Fibroblast of pulmonary artery (primary cell): ENCODE data around the gene MAP4K4.
A peak's percentile ranks its signal among the peaks of the same experiment; 100 is the strongest.

Experiments used
- DNase-seq: peaks from one replicate; pipeline ENCODE4 v3.0.0-alpha.2; 2010; ENCODE audit warnings: low read depth
- H3K4me3 ChIP-seq: replicated peaks from 2 replicates; pipeline ENCODE4 v1.5.1; 2011; ENCODE audit warnings: low read depth, mild to moderate bottlenecking, control low read depth, low read length, moderate library complexity
- CTCF ChIP-seq: IDR thresholded peaks from 2 replicates; pipeline ENCODE4 v1.5.1; 2011; ENCODE audit warnings: mild to moderate bottlenecking, control low read depth, low read length, inconsistent platforms; ENCODE audit errors: missing control alignments

Gene MAP4K4

GRCh38 chr2:101805152-101806088 is 107.9 kb downstream of the MAP4K4 start:
- H3K4me3 ChIP-seq = no peak overlapping the region
- DNase-seq = peak; percentile 88
- no peak for TF ChIP-seq CTCF

DNA sequence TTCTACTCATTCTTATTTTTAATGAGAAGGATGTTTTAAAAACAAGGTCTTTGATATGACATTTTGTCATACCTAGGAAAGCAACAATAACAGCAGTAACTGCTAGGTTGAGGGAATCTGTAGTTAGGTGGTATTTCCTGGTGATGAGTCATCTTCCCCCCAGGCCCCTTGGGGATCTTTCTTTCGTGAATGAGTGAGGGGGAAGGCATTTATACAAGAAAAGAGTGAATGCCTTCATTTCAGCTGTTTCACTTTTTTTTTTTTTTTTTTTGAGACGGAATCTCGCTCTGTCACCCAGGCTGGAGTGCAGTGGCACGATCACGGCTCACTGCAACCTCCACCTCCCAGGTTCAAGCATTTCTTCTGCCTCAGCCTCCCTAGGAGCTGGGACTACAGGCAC is 108.6 kb downstream of the MAP4K4 start:
- no peak for TF ChIP-seq CTCF
- DNase-seq = peak; percentile 85
- H3K4me3 ChIP-seq = peak overlapping the region; percentile 25

GRCh38 chr2:101806701-101807100 is 109.2 kb downstream of the MAP4K4 start:
- H3K4me3 ChIP-seq = peak overlapping the region; percentile 25
- TF ChIP-seq CTCF = no peak
- DNase-seq = no peak

DNA sequence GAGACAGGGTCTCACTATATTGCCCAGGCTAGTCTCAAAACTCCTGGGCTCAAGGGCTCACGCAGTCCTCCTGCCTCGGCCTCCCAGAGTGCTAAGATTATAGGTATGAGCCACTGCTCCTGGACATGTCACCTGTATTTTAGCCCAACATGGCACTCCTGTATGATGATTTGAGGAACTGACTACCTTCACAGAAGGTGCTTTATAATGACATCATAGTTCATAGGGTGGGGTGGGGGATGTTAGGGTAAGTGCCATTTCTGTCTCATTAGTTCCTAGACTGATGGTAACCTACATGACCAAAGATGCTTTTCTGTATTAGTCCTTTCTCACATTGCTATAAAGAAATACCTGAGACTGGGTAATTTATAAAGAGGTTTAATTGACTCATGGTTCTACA is 109.7 kb downstream of the MAP4K4 start:
- H3K4me3 ChIP-seq = no peak overlapping the region
- TF ChIP-seq CTCF = no peak
- no peak for DNase-seq

- TF ChIP-seq CTCF = no peak
- no peak for DNase-seq
- H3K4me3 ChIP-seq = no peak overlapping the region
These were observed 110.6 kb downstream of the MAP4K4 start for GRCh38 chr2:101808006-101808562.

GRCh38 chr2:101809698-101810097 is 112.2 kb downstream of the MAP4K4 start:
- no peak for DNase-seq
- no peak for TF ChIP-seq CTCF
- H3K4me3 ChIP-seq = no peak overlapping the region
